Sigmoid colon (tissue), 7 donors: Measurements from ENCODE around the gene STAMBPL1. TPM values are rescaled to one million over a fixed set of nuclear protein-coding genes. Genes with fewer than 3 reads are reported as not detected.

ENCODE experiments used
- DNase-seq: peaks from one replicate; pipeline ENCODE4 v3.0.0-alpha.2; 2019
- H3K27ac ChIP-seq, 4 donors: fragments of 200-600 bp; sonication (generic); one replicate each; pipeline ENCODE4 v1.5.1; 2016 to 2019; ENCODE audit warnings: mild to moderate bottlenecking in 1 of 4
- H3K27me3 ChIP-seq, 3 donors: fragments of 200-600 bp; sonication (generic); one replicate each; pipeline ENCODE4 v1.5.1; 2019; ENCODE audit warnings: mild to moderate bottlenecking in 1 of 3
- H3K36me3 ChIP-seq, 4 donors: fragments of 200-600 bp; sonication (generic); one replicate each; pipeline ENCODE4 v1.5.1; 2016 to 2019
- H3K4me1 ChIP-seq, 4 donors: fragments of 200-600 bp; sonication (generic); one replicate each; pipeline ENCODE4 v1.5.1; 2017 to 2019
- H3K4me3 ChIP-seq, 4 donors: fragments of 200-600 bp; sonication (generic); one replicate each; pipeline ENCODE4 v1.5.1; 2017 to 2019; ENCODE audit warnings: mild to moderate bottlenecking in 2 of 4, moderate library complexity in 1 of 4
- H3K9me3 ChIP-seq, 4 donors: fragments of 200-600 bp in 3 of 4; sonication (generic) in 3 of 4; one replicate each; pipeline versions ENCODE4 v1.5.1 to v1.6.1; 2013 to 2019
- EP300 ChIP-seq, 4 donors: sonication (generic); formaldehyde crosslinking; IDR thresholded peaks; one replicate each; pipeline ENCODE4 v1.6.1; 2017; ENCODE audit warnings: antibody characterized with exemption in 4 of 4
- POLR2A ChIP-seq, 2 donors: fragments of 450-650 bp; IDR thresholded peaks; one replicate each; pipeline ENCODE4 v1.6.1; 2016; ENCODE audit warnings: antibody characterized with exemption in 2 of 2, mild to moderate bottlenecking in 2 of 2, moderate library complexity in 2 of 2
- POLR2AphosphoS5 ChIP-seq, 4 donors: sonication (generic); formaldehyde crosslinking; IDR thresholded peaks; one replicate each; pipeline ENCODE4 v1.6.1; 2017; ENCODE audit warnings: antibody characterized with exemption in 4 of 4
- WGBS, 2 donors: extraction: QIAGEN DNeasy Blood & Tissue Kit; methylation state at CpG; one replicate each; pipeline ENCODE4 v1.1.7; 2013; 5-methylcytosine and 5-hydroxymethylcytosine counted together
- intact Hi-C: fragments of 100-400 bp; cut with DNase I; formaldehyde crosslinking; loops from one replicate; pipeline ENCODE4 v1.15.1; 2023
- polyA plus RNA-seq, 3 donors: library from polyadenylated mRNA; stranded (reverse); fragments of 200-250 nt; gene quantifications; one replicate each; pipeline ENCODE4 v1.2.3, GENCODE V29; 2013
- total RNA-seq, 4 donors: library from RNA; depleted of rRNA; stranded (reverse); fragments of >200 nt; gene quantifications; one replicate each; pipeline ENCODE4 v1.1.0, GENCODE V29; 2016
- TF ChIP-seq, protein P1 (sequence below), 4 experiments: fragments of 450-650 bp in 3 of 4; fragments of 200-600 bp in 1 of 4; IDR thresholded peaks; one replicate each; pipeline ENCODE4 v1.5.1; 2016 to 2019; ENCODE audit warnings: antibody characterized with exemption in 4 of 4, mild to moderate bottlenecking in 3 of 4, moderate library complexity in 2 of 4
- donor health status: healthy with polysubstance abuse.
- donor health status: Bipolar disorder and iron deficiency.
- donor health status: healthy.

STAMBPL1 gene
- total and polyA plus RNA-seq, 7 donors, result 9.0 to 29.6 (median 11.0) TPM

DNA sequence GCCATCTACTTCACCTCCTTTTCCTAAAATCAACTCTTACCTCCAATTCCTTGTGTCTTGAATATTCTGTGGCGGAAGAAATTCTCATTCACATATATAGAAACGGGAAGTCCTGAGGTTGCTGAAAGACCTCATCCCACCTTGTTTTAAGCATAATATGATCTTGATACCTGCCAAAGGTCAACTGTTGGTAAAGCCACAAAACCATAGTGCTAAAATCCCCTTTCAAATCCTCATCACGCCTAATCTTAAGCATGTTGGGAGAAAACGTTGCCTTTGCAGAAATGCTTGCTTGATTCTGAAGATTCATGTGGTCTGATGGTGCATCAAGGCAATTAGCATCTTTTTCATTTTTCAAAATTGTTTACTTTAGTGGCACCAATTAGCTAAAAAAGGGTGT is 36.9 kb upstream of the STAMBPL1 start:
- intact Hi-C loops, result no loop called here
- H3K27me3 ChIP-seq, result no peaks in the 10 kb centered on the region

DNA sequence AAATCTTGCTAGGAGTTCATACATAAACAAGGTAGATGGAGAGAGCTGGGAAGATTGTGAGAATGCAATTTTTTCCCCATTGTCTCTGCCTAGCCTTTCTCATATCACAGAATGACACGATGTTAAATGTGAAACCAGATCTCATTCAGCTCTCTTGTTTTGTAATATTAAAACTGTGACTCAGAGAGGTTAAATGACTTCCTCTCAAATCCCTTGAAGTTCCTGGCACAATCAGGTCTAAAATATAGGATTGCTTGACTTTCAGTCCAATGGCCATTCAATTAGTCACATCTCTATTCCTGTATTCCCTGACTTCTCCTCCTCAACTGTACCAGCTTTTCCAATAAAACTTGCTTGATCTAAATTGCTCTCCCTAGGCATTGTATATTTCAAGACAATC is 31.5 kb upstream of the STAMBPL1 start:
- H3K4me1 ChIP-seq, result no peaks in the 10 kb centered on the region
- no peaks in the 10 kb centered on the region for H3K27me3 ChIP-seq
- WGBS, 2 donors, result 2 to 4% methylated on average over 1 of the region's 1 CpG
- no peaks in the 10 kb centered on the region for H3K36me3 ChIP-seq
- no peak overlapping the region for H3K27ac ChIP-seq
- intact Hi-C loops, result no loop called here
- H3K9me3 ChIP-seq, result no peaks in the 10 kb centered on the region
- no peak overlapping the region for H3K4me3 ChIP-seq
- no peak for TF ChIP-seq POLR2AphosphoS5 (IDR thresholded peaks at IDR 0.05)
- no peak for TF ChIP-seq POLR2A (IDR thresholded peaks at IDR 0.05)
- TF ChIP-seq, protein P1, sequence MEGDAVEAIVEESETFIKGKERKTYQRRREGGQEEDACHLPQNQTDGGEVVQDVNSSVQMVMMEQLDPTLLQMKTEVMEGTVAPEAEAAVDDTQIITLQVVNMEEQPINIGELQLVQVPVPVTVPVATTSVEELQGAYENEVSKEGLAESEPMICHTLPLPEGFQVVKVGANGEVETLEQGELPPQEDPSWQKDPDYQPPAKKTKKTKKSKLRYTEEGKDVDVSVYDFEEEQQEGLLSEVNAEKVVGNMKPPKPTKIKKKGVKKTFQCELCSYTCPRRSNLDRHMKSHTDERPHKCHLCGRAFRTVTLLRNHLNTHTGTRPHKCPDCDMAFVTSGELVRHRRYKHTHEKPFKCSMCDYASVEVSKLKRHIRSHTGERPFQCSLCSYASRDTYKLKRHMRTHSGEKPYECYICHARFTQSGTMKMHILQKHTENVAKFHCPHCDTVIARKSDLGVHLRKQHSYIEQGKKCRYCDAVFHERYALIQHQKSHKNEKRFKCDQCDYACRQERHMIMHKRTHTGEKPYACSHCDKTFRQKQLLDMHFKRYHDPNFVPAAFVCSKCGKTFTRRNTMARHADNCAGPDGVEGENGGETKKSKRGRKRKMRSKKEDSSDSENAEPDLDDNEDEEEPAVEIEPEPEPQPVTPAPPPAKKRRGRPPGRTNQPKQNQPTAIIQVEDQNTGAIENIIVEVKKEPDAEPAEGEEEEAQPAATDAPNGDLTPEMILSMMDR (IDR thresholded peaks at IDR 0.05), result no peak
- no peak for TF ChIP-seq EP300 (IDR thresholded peaks at IDR 0.05)
- no peak for DNase-seq

More for the DNA sequence above, 36.9 kb upstream of the STAMBPL1 start:
- Histone ChIP-seq H3K9me3 (no peaks in the 10 kb centered on the region), H3K36me3 (no peaks in the 10 kb centered on the region), H3K4me1 (no peaks in the 10 kb centered on the region), H3K4me3 (no peak overlapping the region), H3K27ac (no peak overlapping the region)
- 89 to 91% methylated on average over 4 of the region's 4 CpGs for WGBS, 2 donors
- no peak for DNase-seq
- TF ChIP-seq POLR2A (IDR thresholded peaks at IDR 0.05), result no peak
- TF ChIP-seq POLR2AphosphoS5 (IDR thresholded peaks at IDR 0.05), result no peak
- TF ChIP-seq, protein P1 (IDR thresholded peaks at IDR 0.05), result no peak
- no peak for TF ChIP-seq EP300 (IDR thresholded peaks at IDR 0.05)

DNA sequence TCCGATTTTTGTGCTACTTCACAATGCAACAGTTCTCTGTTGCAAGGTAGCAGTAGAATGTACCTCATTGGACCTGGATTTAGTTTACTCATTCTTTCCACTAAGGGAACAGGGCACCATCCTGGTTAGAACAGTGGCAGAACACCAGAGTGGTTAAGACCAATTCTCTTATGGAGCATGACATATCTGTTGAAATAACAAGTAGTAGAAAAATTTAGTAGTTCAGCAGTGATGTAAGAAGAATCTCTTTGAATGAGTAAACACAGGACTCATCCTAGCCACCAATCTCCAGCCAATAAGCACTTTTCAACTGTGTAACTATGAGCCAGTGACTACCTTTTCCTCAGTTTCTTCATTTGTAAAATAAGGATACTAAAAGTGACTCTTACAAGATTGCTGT is 30.8 kb upstream of the STAMBPL1 start:
- no peaks in the 10 kb centered on the region for H3K36me3 ChIP-seq
- WGBS, 2 donors, result 52 to 86% methylated on average over 1 of the region's 1 CpG
- no peak for TF ChIP-seq POLR2AphosphoS5 (IDR thresholded peaks at IDR 0.05)
- TF ChIP-seq POLR2A (IDR thresholded peaks at IDR 0.05), result no peak
- TF ChIP-seq, protein P1 (IDR thresholded peaks at IDR 0.05), result no peak
- TF ChIP-seq EP300 (IDR thresholded peaks at IDR 0.05), result no peak
- H3K27ac ChIP-seq, result no peak overlapping the region
- H3K9me3 ChIP-seq, result no peaks in the 10 kb centered on the region
- no peak for DNase-seq
- intact Hi-C loops, result no loop called here
- H3K4me3 ChIP-seq, result no peak overlapping the region
- H3K27me3 ChIP-seq, result no peaks in the 10 kb centered on the region
- no peaks in the 10 kb centered on the region for H3K4me1 ChIP-seq

DNA sequence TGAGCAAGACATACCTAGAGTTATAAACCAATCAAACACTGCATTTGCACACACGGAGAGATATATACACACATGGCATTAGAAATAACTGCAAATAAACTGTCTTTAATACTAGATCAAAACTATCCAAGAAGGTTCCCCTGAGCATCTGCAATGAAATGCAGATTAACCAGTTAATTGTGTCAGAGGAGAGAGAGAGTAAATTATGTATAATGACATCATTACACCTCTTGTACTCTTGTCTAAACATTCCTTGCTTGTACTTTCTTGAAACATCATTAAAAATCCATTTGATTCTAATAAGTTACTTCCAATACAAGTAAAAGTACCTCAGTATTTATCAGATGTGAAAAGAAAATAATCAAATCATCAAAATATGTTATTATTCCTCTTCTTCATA is 29.3 kb upstream of the STAMBPL1 start:
- 21 to 62% methylated on average over 1 of the region's 1 CpG for WGBS, 2 donors
- Histone ChIP-seq H3K9me3 (no peaks in the 10 kb centered on the region), H3K4me1 (peaks cover 0 to 8% (median 0%) of the 10 kb centered on the region in 4 donors), H3K27ac (no peak overlapping the region), H3K36me3 (no peaks in the 10 kb centered on the region), H3K4me3 (no peak overlapping the region), H3K27me3 (no peaks in the 10 kb centered on the region)
- no peak for TF ChIP-seq POLR2A (IDR thresholded peaks at IDR 0.05)
- TF ChIP-seq, protein P1 (IDR thresholded peaks at IDR 0.05), result no peak
- no peak for TF ChIP-seq EP300 (IDR thresholded peaks at IDR 0.05)
- TF ChIP-seq POLR2AphosphoS5 (IDR thresholded peaks at IDR 0.05), result no peak
- intact Hi-C loops, result no loop called here
- no peak for DNase-seq

DNA sequence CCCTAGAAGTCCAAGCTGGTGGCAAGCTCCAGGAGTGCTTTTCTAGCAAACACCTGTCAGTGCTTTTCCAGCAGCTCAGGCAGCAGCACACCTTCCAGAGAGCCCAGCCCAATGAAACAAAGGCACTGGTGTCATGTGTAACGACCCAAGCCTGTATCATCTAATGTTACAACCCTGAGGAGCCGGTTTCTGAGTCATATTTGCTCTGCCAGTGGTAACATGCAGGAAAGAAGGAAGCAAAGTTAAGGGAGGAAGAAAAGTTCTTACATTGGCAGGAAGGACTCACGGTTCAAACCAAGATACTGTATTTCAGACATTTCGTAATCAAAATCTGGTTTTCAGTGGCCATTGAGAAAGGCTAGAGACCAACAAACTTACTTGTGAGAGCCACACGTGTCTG is 28.3 kb upstream of the STAMBPL1 start, which contains the start of gene ANKRD22:
Gene ANKRD22, minus strand, starts transcription at position 139 of the 400 bp plus-strand sequence. CDS start 237 bp downstream, outside the sequence.
- Histone ChIP-seq H3K27me3 (no peaks in the 10 kb centered on the region), H3K9me3 (no peaks in the 10 kb centered on the region), H3K4me3 (no peak within 1 kb of the TSS), H3K4me1 (peaks cover 0 to 9% (median 0%) of the 10 kb centered on the region in 4 donors), H3K36me3 (no peaks in the 10 kb centered on the region), H3K27ac (no peak within 1 kb of the TSS)
- WGBS, 2 donors, result 12 to 59% methylated on average over 5 of the region's 5 CpGs
- intact Hi-C loops, result no loop called here
- TF ChIP-seq EP300 (IDR thresholded peaks at IDR 0.05) (no peak), POLR2A (IDR thresholded peaks at IDR 0.05) (peak in 1 of 2 donors; percentile 23)
- DNase-seq, result no peak
